SU-DHL-6 (cell line): ENCODE data around the gene TCF19.
A peak's percentile ranks its signal among the peaks of the same experiment; 100 is the strongest.
"Not testable (repeated sequence)": the region's sequence is repeated elsewhere in the genome, so short reads cannot be mapped to it uniquely, and the experiment has no call there.

Experiments used
- H2AFZ ChIP-seq: fragments of 200-600 bp; sonication (generic); 2 replicates; pipeline ENCODE4 v1.6.1; 2014; ENCODE audit warnings: low read depth, mild to moderate bottlenecking, moderate library complexity, mixed read lengths, antibody characterized with exemption, low read length; ENCODE audit not compliant: severe bottlenecking
- H3F3A ChIP-seq: fragments of 200-600 bp; shearing (Covaris generic); 2 replicates; pipeline ENCODE4 v1.6.0; 2016; ENCODE audit warnings: antibody characterized with exemption, mild to moderate bottlenecking; ENCODE audit not compliant: insufficient read depth
- H3K27ac ChIP-seq: fragments of 200-600 bp; sonication (generic); 2 replicates; pipeline ENCODE4 v1.5.1; 2016; ENCODE audit warnings: low read depth, mild to moderate bottlenecking, low read length, moderate library complexity, mixed read lengths
- H3K27me3 ChIP-seq: fragments of 200-600 bp; sonication (generic), shearing (Covaris generic); 2 replicates; pipeline ENCODE4 v1.6.0; 2014; ENCODE audit warnings: mild to moderate bottlenecking, low read length
- H3K36me3 ChIP-seq: fragments of 200-600 bp; sonication (generic); 2 replicates; pipeline ENCODE4 v1.6.1; 2014; ENCODE audit warnings: mild to moderate bottlenecking, low read length, mixed read lengths
- H3K4me2 ChIP-seq: fragments of 300-600, 200-600 bp; shearing (Covaris generic), sonication (generic); 2 replicates; pipeline ENCODE4 v1.6.0; 2014; ENCODE audit warnings: low read length, low read depth, mild to moderate bottlenecking; ENCODE audit not compliant: poor library complexity, severe bottlenecking
- H3K4me3 ChIP-seq: fragments of 200-600 bp; sonication (generic); 2 replicates; pipeline ENCODE4 v1.5.1; 2014; ENCODE audit warnings: antibody characterized with exemption, low read length, mild to moderate bottlenecking, mixed read lengths; ENCODE audit not compliant: insufficient read depth, poor library complexity, severe bottlenecking
- H3K79me2 ChIP-seq: fragments of 200-600 bp; sonication (generic); 2 replicates; pipeline ENCODE4 v1.6.1; 2014; ENCODE audit warnings: mild to moderate bottlenecking, low read length, moderate library complexity; ENCODE audit not compliant: insufficient read depth
- H3K9ac ChIP-seq: fragments of 200-600 bp; sonication (generic); 2 replicates; pipeline ENCODE4 v1.7.0; 2014; ENCODE audit warnings: mild to moderate bottlenecking, low read length
- H3K9me2 ChIP-seq: fragments of 200-600 bp; sonication (generic); replicated peaks from 2 replicates; pipeline ENCODE4 v1.6.1; 2014; ENCODE audit warnings: low read length; ENCODE audit not compliant: insufficient read depth
- H3K9me3 ChIP-seq: fragments of 200-600 bp; sonication (generic); 2 replicates; pipeline ENCODE4 v1.6.1; 2014; ENCODE audit warnings: low read length, mixed read lengths; ENCODE audit not compliant: insufficient read depth
- H4K20me1 ChIP-seq: fragments of 200-600 bp; sonication (generic); 2 replicates; pipeline ENCODE4 v1.6.1; 2014; ENCODE audit warnings: low read depth, mild to moderate bottlenecking, antibody characterized with exemption, low read length, moderate library complexity, mixed read lengths
- EZH2phosphoT487 ChIP-seq: fragments of 200-600 bp; sonication (generic), shearing (Covaris generic); conservative IDR thresholded peaks from 2 replicates; pipeline ENCODE4 v1.6.1; 2018; ENCODE audit warnings: mild to moderate bottlenecking, antibody characterized with exemption, low read length, moderate library complexity, mixed read lengths
- TF ChIP-seq, protein P1 (sequence below): fragments of 200-600 bp; sonication (generic); IDR thresholded peaks from one replicate; pipeline ENCODE4 v1.5.1; 2017; ENCODE audit warnings: antibody characterized with exemption, mild to moderate bottlenecking, low read length, moderate library complexity; ENCODE audit not compliant: insufficient read depth, poor library complexity, severe bottlenecking

The TCF19 gene

GRCh38 chr6:31186052-31186734 lies 27.8 kb downstream of the TCF19 start:
- Histone ChIP-seq H3F3A (peaks cover 15% of the 10 kb centered on the region), H3K79me2 (peaks cover 19% of the 10 kb centered on the region), H3K27me3 (no peaks in the 10 kb centered on the region), H4K20me1 (no peaks in the 10 kb centered on the region), H3K4me2 (peak overlapping the region; percentile 61), H3K9me3 (no peaks in the 10 kb centered on the region), H3K4me3 (peak overlapping the region; percentile 51), H3K36me3 (no peaks in the 10 kb centered on the region), H2AFZ (peak overlapping the region; percentile 66), H3K9ac (peak overlapping the region; percentile 64), H3K27ac (peak overlapping the region; percentile 83), H3K9me2 (no peaks in the 10 kb centered on the region)
- no peak for TF ChIP-seq EZH2phosphoT487
- TF ChIP-seq, protein P1, sequence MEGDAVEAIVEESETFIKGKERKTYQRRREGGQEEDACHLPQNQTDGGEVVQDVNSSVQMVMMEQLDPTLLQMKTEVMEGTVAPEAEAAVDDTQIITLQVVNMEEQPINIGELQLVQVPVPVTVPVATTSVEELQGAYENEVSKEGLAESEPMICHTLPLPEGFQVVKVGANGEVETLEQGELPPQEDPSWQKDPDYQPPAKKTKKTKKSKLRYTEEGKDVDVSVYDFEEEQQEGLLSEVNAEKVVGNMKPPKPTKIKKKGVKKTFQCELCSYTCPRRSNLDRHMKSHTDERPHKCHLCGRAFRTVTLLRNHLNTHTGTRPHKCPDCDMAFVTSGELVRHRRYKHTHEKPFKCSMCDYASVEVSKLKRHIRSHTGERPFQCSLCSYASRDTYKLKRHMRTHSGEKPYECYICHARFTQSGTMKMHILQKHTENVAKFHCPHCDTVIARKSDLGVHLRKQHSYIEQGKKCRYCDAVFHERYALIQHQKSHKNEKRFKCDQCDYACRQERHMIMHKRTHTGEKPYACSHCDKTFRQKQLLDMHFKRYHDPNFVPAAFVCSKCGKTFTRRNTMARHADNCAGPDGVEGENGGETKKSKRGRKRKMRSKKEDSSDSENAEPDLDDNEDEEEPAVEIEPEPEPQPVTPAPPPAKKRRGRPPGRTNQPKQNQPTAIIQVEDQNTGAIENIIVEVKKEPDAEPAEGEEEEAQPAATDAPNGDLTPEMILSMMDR = no peak

- H3K4me2 ChIP-seq = no peak overlapping the region
- peaks cover 19% of the 10 kb centered on the region for H3K79me2 ChIP-seq
- no peaks in the 10 kb centered on the region for H3K27me3 ChIP-seq
- no peak overlapping the region for H3K9ac ChIP-seq
- peak overlapping the region; percentile 83; the same call in 1 of the 2 replicates for H3K27ac ChIP-seq
- no peak overlapping the region for H3K4me3 ChIP-seq
- H3K9me3 ChIP-seq = no peaks in the 10 kb centered on the region
- no peak for TF ChIP-seq EZH2phosphoT487
- TF ChIP-seq, protein P1 = no peak
- peak overlapping the region; percentile 66 for H2AFZ ChIP-seq
- no peaks in the 10 kb centered on the region for H3K9me2 ChIP-seq
- no peaks in the 10 kb centered on the region for H3K36me3 ChIP-seq
- H4K20me1 ChIP-seq = no peaks in the 10 kb centered on the region
- H3F3A ChIP-seq = peaks cover 15% of the 10 kb centered on the region
These were observed 29.4 kb downstream of the TCF19 start for GRCh38 chr6:31187780-31188194.

- not testable (repeated sequence) for H3K4me3 ChIP-seq, H3K27ac ChIP-seq, H3K27me3 ChIP-seq, H3K36me3 ChIP-seq, H3K9ac ChIP-seq, H3K4me2 ChIP-seq, H4K20me1 ChIP-seq, H3K9me3 ChIP-seq, H2AFZ ChIP-seq, H3K9me2 ChIP-seq, H3K79me2 ChIP-seq
- H3F3A ChIP-seq = peaks cover 18% of the 10 kb centered on the region
These were observed 30.8 kb downstream of the TCF19 start for GRCh38 chr6:31189223-31189622.

DNA sequence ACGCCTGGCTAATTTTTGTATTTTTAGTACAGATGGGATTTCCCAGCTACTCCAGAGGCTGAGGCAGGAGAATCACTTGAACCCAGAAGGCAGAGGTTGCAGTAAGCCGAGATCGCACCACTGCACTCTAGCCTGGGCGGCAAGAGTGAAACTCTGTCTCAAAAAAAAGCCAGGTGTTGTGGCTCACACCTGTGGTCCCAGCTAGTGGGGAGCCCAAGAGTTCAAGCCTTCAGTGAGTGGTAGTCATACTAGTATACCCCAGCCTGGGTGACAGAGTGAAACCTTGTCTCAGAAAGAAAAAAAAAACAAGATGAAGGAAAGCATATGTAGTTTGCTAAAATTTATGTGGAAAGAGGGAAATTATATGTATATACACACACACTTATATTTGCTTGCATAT lies 32.1 kb downstream of the TCF19 start:
- H3K4me2 ChIP-seq = no peak overlapping the region
- no peaks in the 10 kb centered on the region for H4K20me1 ChIP-seq
- H3F3A ChIP-seq = peaks cover 25% of the 10 kb centered on the region
- H3K27ac ChIP-seq = no peak overlapping the region; the same call in 1 of the 2 replicates
- no peak overlapping the region for H3K9ac ChIP-seq
- H3K4me3 ChIP-seq = no peak overlapping the region
- H2AFZ ChIP-seq = no peak overlapping the region
- H3K9me2 ChIP-seq = no peaks in the 10 kb centered on the region
- no peaks in the 10 kb centered on the region for H3K27me3 ChIP-seq
- H3K36me3 ChIP-seq = no peaks in the 10 kb centered on the region
- TF ChIP-seq, protein P1 = no peak
- TF ChIP-seq EZH2phosphoT487 = no peak
- H3K9me3 ChIP-seq = no peaks in the 10 kb centered on the region
- H3K79me2 ChIP-seq = peaks cover 9% of the 10 kb centered on the region; the same call in 1 of the 2 replicates
